Glutamatergic neuron (in vitro differentiated cells): ENCODE measurements around the gene LARP4B. TPM values are rescaled to one million over a fixed set of nuclear protein-coding genes. Genes with fewer than 3 reads are reported as not detected.

Experiments used
- DNase-seq: peaks from one replicate; pipeline ENCODE4 v3.0.0; 2022
- H3K27ac Mint-ChIP-seq: one replicate; pipeline ENCODE4 v1.8.0; 2020; ENCODE audit warnings: mild to moderate bottlenecking, mixed read lengths, inconsistent platforms; ENCODE audit not compliant: unreplicated experiment
- H3K27me3 Mint-ChIP-seq: one replicate; pipeline ENCODE4 v1.8.0; 2020; ENCODE audit warnings: mild to moderate bottlenecking, moderate library complexity, mixed read lengths, inconsistent platforms; ENCODE audit not compliant: unreplicated experiment
- H3K36me3 Mint-ChIP-seq: one replicate; pipeline ENCODE4 v1.8.0; 2020; ENCODE audit warnings: mild to moderate bottlenecking, mixed read lengths, inconsistent platforms; ENCODE audit not compliant: unreplicated experiment
- H3K4me1 Mint-ChIP-seq: one replicate; pipeline ENCODE4 v1.8.0; 2020; ENCODE audit warnings: mild to moderate bottlenecking, low read depth, mixed read lengths, inconsistent platforms; ENCODE audit not compliant: unreplicated experiment
- H3K4me3 Mint-ChIP-seq: one replicate; pipeline ENCODE4 v1.8.0; 2020; ENCODE audit warnings: mild to moderate bottlenecking, mixed read lengths, inconsistent platforms; ENCODE audit not compliant: unreplicated experiment
- H3K9me3 Mint-ChIP-seq: one replicate; pipeline ENCODE4 v1.8.0; 2020; ENCODE audit warnings: mild to moderate bottlenecking, moderate library complexity, mixed read lengths, inconsistent platforms; ENCODE audit not compliant: unreplicated experiment
- total RNA-seq: library from RNA; stranded (reverse); fragmentation: NEBNext Ultra II Directional; extraction: Animal tissue kit (Norgen Biotek cat#: 25700); gene quantifications from one replicate; pipeline ENCODE4 v1.2.1, GENCODE V29; 2021; ENCODE audit not compliant: unreplicated experiment
- TF ChIP-seq, protein P1 (sequence below): fragments of 200-600 bp; sonication (generic); IDR thresholded peaks from one replicate; pipeline ENCODE4 v1.5.0; 2021; ENCODE audit not compliant: partially characterized antibody, unreplicated experiment

Gene LARP4B
- total RNA-seq, 1 donor from 2014 or later: 65.6 TPM

GRCh38 chr10:804191-804781, 127.2 kb downstream of the LARP4B start:
- H3K4me3 Mint-ChIP-seq: no peak overlapping the region
- peaks cover 10% of the 10 kb centered on the region for H3K4me1 Mint-ChIP-seq
- H3K9me3 Mint-ChIP-seq: peaks cover 8% of the 10 kb centered on the region
- H3K27me3 Mint-ChIP-seq: peaks cover 3% of the 10 kb centered on the region
- no peak for DNase-seq
- H3K27ac Mint-ChIP-seq: no peak overlapping the region
- TF ChIP-seq, protein P1, sequence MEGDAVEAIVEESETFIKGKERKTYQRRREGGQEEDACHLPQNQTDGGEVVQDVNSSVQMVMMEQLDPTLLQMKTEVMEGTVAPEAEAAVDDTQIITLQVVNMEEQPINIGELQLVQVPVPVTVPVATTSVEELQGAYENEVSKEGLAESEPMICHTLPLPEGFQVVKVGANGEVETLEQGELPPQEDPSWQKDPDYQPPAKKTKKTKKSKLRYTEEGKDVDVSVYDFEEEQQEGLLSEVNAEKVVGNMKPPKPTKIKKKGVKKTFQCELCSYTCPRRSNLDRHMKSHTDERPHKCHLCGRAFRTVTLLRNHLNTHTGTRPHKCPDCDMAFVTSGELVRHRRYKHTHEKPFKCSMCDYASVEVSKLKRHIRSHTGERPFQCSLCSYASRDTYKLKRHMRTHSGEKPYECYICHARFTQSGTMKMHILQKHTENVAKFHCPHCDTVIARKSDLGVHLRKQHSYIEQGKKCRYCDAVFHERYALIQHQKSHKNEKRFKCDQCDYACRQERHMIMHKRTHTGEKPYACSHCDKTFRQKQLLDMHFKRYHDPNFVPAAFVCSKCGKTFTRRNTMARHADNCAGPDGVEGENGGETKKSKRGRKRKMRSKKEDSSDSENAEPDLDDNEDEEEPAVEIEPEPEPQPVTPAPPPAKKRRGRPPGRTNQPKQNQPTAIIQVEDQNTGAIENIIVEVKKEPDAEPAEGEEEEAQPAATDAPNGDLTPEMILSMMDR: no peak
- peaks cover 13% of the 10 kb centered on the region for H3K36me3 Mint-ChIP-seq

DNA sequence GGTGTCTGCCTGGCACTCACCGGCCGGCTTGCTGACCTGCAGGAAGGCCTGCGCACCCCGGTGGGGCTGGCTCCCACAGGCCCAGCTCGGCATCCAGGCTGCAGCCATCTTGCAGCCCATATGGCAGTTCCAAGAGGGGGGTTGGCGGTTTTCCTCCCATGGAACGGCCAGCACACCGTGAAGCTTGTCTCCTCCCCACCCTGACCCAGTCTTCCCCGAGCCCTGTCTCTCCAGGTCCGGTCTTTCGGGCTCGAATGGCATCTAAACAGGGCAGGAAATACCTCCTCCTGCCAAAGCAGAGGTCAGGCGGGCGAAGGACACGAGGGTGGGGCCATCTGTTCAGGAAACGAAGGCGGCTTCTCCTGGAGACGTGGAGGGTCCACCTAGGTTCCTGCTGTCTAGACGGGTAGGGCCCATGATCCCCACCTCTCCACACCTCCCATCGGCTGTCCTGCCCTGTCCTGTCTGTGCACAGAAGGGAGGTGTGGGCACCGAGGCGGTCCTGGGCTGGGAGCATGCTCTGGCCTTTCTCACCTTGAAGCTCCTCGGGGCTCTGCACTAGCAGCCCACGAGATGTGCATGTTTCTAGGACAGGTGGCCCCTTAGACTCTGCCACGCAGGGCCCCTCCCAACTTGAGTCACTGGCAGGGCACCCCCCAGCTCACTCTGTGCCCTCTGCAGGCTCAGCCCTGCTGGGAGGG, 128.3 kb downstream of the LARP4B start:
- no peak overlapping the region for H3K27ac Mint-ChIP-seq
- peaks cover 3% of the 10 kb centered on the region for H3K27me3 Mint-ChIP-seq
- H3K4me3 Mint-ChIP-seq: no peak overlapping the region
- peaks cover 7% of the 10 kb centered on the region for H3K9me3 Mint-ChIP-seq
- DNase-seq: no peak
- peaks cover 9% of the 10 kb centered on the region for H3K4me1 Mint-ChIP-seq
- H3K36me3 Mint-ChIP-seq: peaks cover 24% of the 10 kb centered on the region
- TF ChIP-seq, protein P1: no peak

GRCh38 chr10:802506-802905, 129.0 kb downstream of the LARP4B start:
- no peak overlapping the region for H3K4me3 Mint-ChIP-seq

DNA sequence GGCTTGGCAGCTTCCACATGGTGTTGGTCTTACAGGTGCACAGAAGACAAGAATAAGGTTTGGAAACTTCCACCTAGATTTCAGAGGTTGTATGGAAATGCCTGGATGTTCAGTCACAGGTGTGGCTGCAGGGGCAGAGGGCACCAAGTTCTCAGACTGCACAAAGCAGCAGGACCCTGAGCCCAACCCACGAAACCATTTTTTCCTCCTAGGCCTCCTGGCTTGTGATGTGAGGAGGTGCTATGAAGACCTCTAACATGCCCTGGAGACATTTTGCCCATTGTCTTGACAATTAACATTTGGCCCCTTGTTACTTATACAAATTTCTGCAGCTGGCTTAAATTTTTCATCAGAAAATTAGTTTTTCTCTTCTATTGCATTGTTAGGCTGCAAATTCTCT, 134.3 kb downstream of the LARP4B start:
- no peak overlapping the region for H3K4me3 Mint-ChIP-seq
- H3K4me1 Mint-ChIP-seq: no peaks in the 10 kb centered on the region
- H3K9me3 Mint-ChIP-seq: peaks cover 23% of the 10 kb centered on the region
- DNase-seq: no peak
- H3K27me3 Mint-ChIP-seq: no peaks in the 10 kb centered on the region
- no peak overlapping the region for H3K27ac Mint-ChIP-seq
- TF ChIP-seq, protein P1: no peak
- peaks cover 43% of the 10 kb centered on the region for H3K36me3 Mint-ChIP-seq

More at GRCh38 chr10:802506-802905, 129.0 kb downstream of the LARP4B start:
- DNase-seq: no peak
- Mint-ChIP-seq H3K4me1 (peaks cover 6% of the 10 kb centered on the region), H3K36me3 (peaks cover 28% of the 10 kb centered on the region), H3K9me3 (peaks cover 9% of the 10 kb centered on the region), H3K27me3 (peaks cover 3% of the 10 kb centered on the region), H3K27ac (no peak overlapping the region)
- TF ChIP-seq, protein P1: no peak

GRCh38 chr10:796233-796632, 135.3 kb downstream of the LARP4B start:
- DNase-seq: no peak
- H3K4me1 Mint-ChIP-seq: no peaks in the 10 kb centered on the region
- peaks cover 2% of the 10 kb centered on the region for H3K27me3 Mint-ChIP-seq
- H3K27ac Mint-ChIP-seq: no peak overlapping the region
- peaks cover 47% of the 10 kb centered on the region for H3K36me3 Mint-ChIP-seq
- peaks cover 19% of the 10 kb centered on the region for H3K9me3 Mint-ChIP-seq
- no peak overlapping the region for H3K4me3 Mint-ChIP-seq
- TF ChIP-seq, protein P1: no peak
